ENCODE measurements around the gene STK38L. TPM values are rescaled to one million over a fixed set of nuclear protein-coding genes. Genes with fewer than 3 reads are reported as not detected.

The STK38L gene
- total RNA-seq, 2 experiments from 2014 or later = 31.2 to 32.0 TPM

- DNase-seq = no peak
- Mint-ChIP-seq H3K27ac (no peak overlapping the region), H3K9me3 (no peaks in the 10 kb centered on the region), H3K36me3 (peaks cover 5% of the 10 kb centered on the region), H3K4me1 (peaks cover 12% of the 10 kb centered on the region), H3K27me3 (no peaks in the 10 kb centered on the region), H3K4me3 (no peak overlapping the region)
Measured at GRCh38 chr12:27305673-27306456, 61.8 kb downstream of the STK38L start.

GRCh38 chr12:27309293-27309994 lies 65.4 kb downstream of the STK38L start:
- peaks cover 12% of the 10 kb centered on the region for H3K4me1 Mint-ChIP-seq
- no peaks in the 10 kb centered on the region for H3K9me3 Mint-ChIP-seq
- no peak for DNase-seq
- H3K27me3 Mint-ChIP-seq = no peaks in the 10 kb centered on the region
- no peak overlapping the region for H3K27ac Mint-ChIP-seq
- H3K36me3 Mint-ChIP-seq = peaks cover 3% of the 10 kb centered on the region
- H3K4me3 Mint-ChIP-seq = no peak overlapping the region

- Mint-ChIP-seq H3K36me3 (peaks cover 3% of the 10 kb centered on the region), H3K9me3 (no peaks in the 10 kb centered on the region), H3K4me3 (no peak overlapping the region), H3K27me3 (no peaks in the 10 kb centered on the region), H3K27ac (no peak overlapping the region), H3K4me1 (peaks cover 12% of the 10 kb centered on the region)
- no peak for DNase-seq
Measured at GRCh38 chr12:27309995-27310315, 65.9 kb downstream of the STK38L start.

GRCh38 chr12:27316947-27317346 lies 72.9 kb downstream of the STK38L start:
- no peaks in the 10 kb centered on the region for H3K9me3 Mint-ChIP-seq
- H3K36me3 Mint-ChIP-seq = peaks cover 8% of the 10 kb centered on the region

GRCh38 chr12:27319409-27319808 lies 75.3 kb downstream of the STK38L start:
- no peak overlapping the region for H3K4me3 Mint-ChIP-seq
- no peak overlapping the region for H3K27ac Mint-ChIP-seq
- H3K27me3 Mint-ChIP-seq = no peaks in the 10 kb centered on the region
- DNase-seq = no peak
- peaks cover 8% of the 10 kb centered on the region for H3K36me3 Mint-ChIP-seq
- no peaks in the 10 kb centered on the region for H3K9me3 Mint-ChIP-seq
- peaks cover 2% of the 10 kb centered on the region for H3K4me1 Mint-ChIP-seq

More at GRCh38 chr12:27316947-27317346, 72.9 kb downstream of the STK38L start:
- H3K4me3 Mint-ChIP-seq = no peak overlapping the region
- H3K27me3 Mint-ChIP-seq = no peaks in the 10 kb centered on the region
- H3K27ac Mint-ChIP-seq = no peak overlapping the region
- H3K4me1 Mint-ChIP-seq = no peaks in the 10 kb centered on the region
- no peak for DNase-seq

GRCh38 chr12:27319848-27320247 lies 75.8 kb downstream of the STK38L start:
- H3K36me3 Mint-ChIP-seq = peaks cover 8% of the 10 kb centered on the region
- H3K4me1 Mint-ChIP-seq = peaks cover 2% of the 10 kb centered on the region
- DNase-seq = no peak
- H3K27ac Mint-ChIP-seq = no peak overlapping the region
- H3K9me3 Mint-ChIP-seq = no peaks in the 10 kb centered on the region
- no peak overlapping the region for H3K4me3 Mint-ChIP-seq
- no peaks in the 10 kb centered on the region for H3K27me3 Mint-ChIP-seq

GRCh38 chr12:27324530-27324929 lies 80.4 kb downstream of the STK38L start:
- peaks cover 1% of the 10 kb centered on the region for H3K27me3 Mint-ChIP-seq
- H3K4me3 Mint-ChIP-seq = no peak overlapping the region
- peaks cover 3% of the 10 kb centered on the region for H3K36me3 Mint-ChIP-seq
- H3K4me1 Mint-ChIP-seq = peaks cover 7% of the 10 kb centered on the region
- H3K9me3 Mint-ChIP-seq = no peaks in the 10 kb centered on the region
- no peak for DNase-seq
- H3K27ac Mint-ChIP-seq = no peak overlapping the region

GRCh38 chr12:27330846-27331245 lies 86.8 kb downstream of the STK38L start:
- Mint-ChIP-seq H3K9me3 (no peaks in the 10 kb centered on the region), H3K27me3 (peaks cover 40% of the 10 kb centered on the region), H3K36me3 (peaks cover 3% of the 10 kb centered on the region), H3K27ac (no peak overlapping the region), H3K4me1 (peaks cover 38% of the 10 kb centered on the region), H3K4me3 (no peak overlapping the region)
- no peak for DNase-seq

- Mint-ChIP-seq H3K36me3 (peaks cover 3% of the 10 kb centered on the region), H3K4me3 (peak overlapping the region; percentile 40), H3K4me1 (peaks cover 38% of the 10 kb centered on the region), H3K27ac (peak overlapping the region; percentile 70), H3K9me3 (no peaks in the 10 kb centered on the region), H3K27me3 (peaks cover 46% of the 10 kb centered on the region)
- peak; percentile 32 for DNase-seq
Measured at GRCh38 chr12:27331291-27331926, 87.3 kb downstream of the STK38L start.

GRCh38 chr12:27331927-27332324 lies 87.8 kb downstream of the STK38L start:
- no peak for DNase-seq
- Mint-ChIP-seq H3K36me3 (peaks cover 3% of the 10 kb centered on the region), H3K4me3 (peak overlapping the region; percentile 80), H3K4me1 (peaks cover 38% of the 10 kb centered on the region), H3K27ac (peak overlapping the region; percentile 70), H3K27me3 (peaks cover 48% of the 10 kb centered on the region), H3K9me3 (no peaks in the 10 kb centered on the region)

GRCh38 chr12:27332407-27332713 lies 88.3 kb downstream of the STK38L start:
- Mint-ChIP-seq H3K27ac (peak overlapping the region; percentile 40), H3K27me3 (peaks cover 50% of the 10 kb centered on the region), H3K36me3 (peaks cover 3% of the 10 kb centered on the region), H3K4me1 (peaks cover 38% of the 10 kb centered on the region), H3K9me3 (no peaks in the 10 kb centered on the region), H3K4me3 (peak overlapping the region; percentile 80)
- DNase-seq = no peak

GRCh38 chr12:27332714-27333402 lies 88.8 kb downstream of the STK38L start, which contains the start of gene BMAL2:
TSS of gene BMAL2 (plus strand) at chr12:27332836. CDS start at chr12:27333073, 237 bp downstream.
- peaks cover 38% of the 10 kb centered on the region for H3K4me1 Mint-ChIP-seq
- H3K27ac Mint-ChIP-seq = peak within 1 kb of the TSS; percentile 90
- H3K27me3 Mint-ChIP-seq = peaks cover 51% of the 10 kb centered on the region
- DNase-seq = peak; percentile 60
- H3K4me3 Mint-ChIP-seq = peak within 1 kb of the TSS; percentile 92
- peaks cover 1% of the 10 kb centered on the region for H3K36me3 Mint-ChIP-seq
- H3K9me3 Mint-ChIP-seq = no peaks in the 10 kb centered on the region

- H3K36me3 Mint-ChIP-seq = no peaks in the 10 kb centered on the region
- H3K9me3 Mint-ChIP-seq = no peaks in the 10 kb centered on the region
- peak; percentile 56 for DNase-seq
- peak overlapping the region; percentile 92 for H3K4me3 Mint-ChIP-seq
- peaks cover 51% of the 10 kb centered on the region for H3K27me3 Mint-ChIP-seq
- H3K27ac Mint-ChIP-seq = peak overlapping the region; percentile 90
- H3K4me1 Mint-ChIP-seq = peaks cover 41% of the 10 kb centered on the region
Measured at GRCh38 chr12:27333403-27334009, 89.4 kb downstream of the STK38L start.

GRCh38 chr12:27334042-27334720 lies 90.1 kb downstream of the STK38L start:
- peaks cover 40% of the 10 kb centered on the region for H3K4me1 Mint-ChIP-seq
- H3K4me3 Mint-ChIP-seq = peak overlapping the region; percentile 92
- peaks cover 51% of the 10 kb centered on the region for H3K27me3 Mint-ChIP-seq
- no peaks in the 10 kb centered on the region for H3K9me3 Mint-ChIP-seq
- H3K36me3 Mint-ChIP-seq = no peaks in the 10 kb centered on the region
- H3K27ac Mint-ChIP-seq = peak overlapping the region; percentile 90
- no peak for DNase-seq

All from activated naive CD8-positive, alpha-beta T cell treated with anti-CD3 and anti-CD28 coated beads for 36 hours (primary cell).